Measurements from ENCODE around the gene RAD54L2.

- TF ChIP-seq POLR2AphosphoS5 (IDR thresholded peaks at IDR 0.05) (no peak), CTCF (IDR thresholded peaks at IDR 0.05) (no peak)
These were observed 16.1 kb upstream of the RAD54L2 start for GRCh38 chr3:51522273-51522962.

All from breast epithelium (tissue), 3 donors.